ENCODE results near the gene TPM2.
A peak's percentile ranks its signal among the peaks of the same experiment; 100 is the strongest.

Gene TPM2

GRCh38 chr9:35689542-35690293 lies at the start of gene TPM2:
Gene TPM2 (minus strand): TSS chr9:35689925. CDS start chr9:35689817, 108 bp downstream.
- DNase-seq (ENCODE audit: low read depth in 2 of 2) = no peak

GRCh38 chr9:35738924-35739323 lies 49.2 kb upstream of the TPM2 start:
- DNase-seq (ENCODE audit: low read depth in 2 of 2) = no peak

- no peak for DNase-seq (ENCODE audit: low read depth in 2 of 2)
Measured at GRCh38 chr9:35738186-35738585, 48.5 kb upstream of the TPM2 start.

- DNase-seq (ENCODE audit: low read depth in 2 of 2) = no peak
Measured at GRCh38 chr9:35737143-35737542, 47.4 kb upstream of the TPM2 start.

GRCh38 chr9:35736201-35736633 lies 46.5 kb upstream of the TPM2 start:
- no peak for DNase-seq (ENCODE audit: low read depth in 2 of 2)

GRCh38 chr9:35734096-35734495 lies 44.4 kb upstream of the TPM2 start:
- DNase-seq (ENCODE audit: low read depth in 2 of 2) = no peak

- no peak for DNase-seq (ENCODE audit: low read depth in 2 of 2)
Measured at GRCh38 chr9:35732800-35733541, 43.2 kb upstream of the TPM2 start.

GRCh38 chr9:35732185-35732799 lies 42.6 kb upstream of the TPM2 start, which contains the start of the genes CREB3 and TLN1:
Gene CREB3 (plus strand): TSS chr9:35732666. CDS start chr9:35732773, 107 bp downstream.
Gene TLN1 (minus strand): TSS chr9:35732195. CDS start chr9:35725694, 6,501 bp downstream.
- peak; percentile 90 to 94 for DNase-seq (ENCODE audit: low read depth in 2 of 2)

- no peak for DNase-seq (ENCODE audit: low read depth in 2 of 2)
Measured at GRCh38 chr9:35731415-35732184, 41.9 kb upstream of the TPM2 start.

GRCh38 chr9:35730486-35730854 lies 40.7 kb upstream of the TPM2 start:
- no peak for DNase-seq (ENCODE audit: low read depth in 2 of 2)

GRCh38 chr9:35729700-35730485 lies 40.2 kb upstream of the TPM2 start:
- DNase-seq (ENCODE audit: low read depth in 2 of 2) = no peak

- DNase-seq (ENCODE audit: low read depth in 2 of 2) = no peak
Measured at GRCh38 chr9:35729101-35729500, 39.4 kb upstream of the TPM2 start.

- DNase-seq (ENCODE audit: low read depth in 2 of 2) = no peak
Measured at GRCh38 chr9:35728041-35728971, 38.6 kb upstream of the TPM2 start.

- DNase-seq (ENCODE audit: low read depth in 2 of 2) = no peak
Measured at GRCh38 chr9:35727676-35728040, 37.9 kb upstream of the TPM2 start.

- DNase-seq (ENCODE audit: low read depth in 2 of 2) = no peak
Measured at GRCh38 chr9:35726931-35727330, 37.2 kb upstream of the TPM2 start.

GRCh38 chr9:35725362-35725761 lies 35.6 kb upstream of the TPM2 start:
- no peak for DNase-seq (ENCODE audit: low read depth in 2 of 2)

GRCh38 chr9:35723908-35724307 lies 34.2 kb upstream of the TPM2 start:
- no peak for DNase-seq (ENCODE audit: low read depth in 2 of 2)

- no peak for DNase-seq (ENCODE audit: low read depth in 2 of 2)
Measured at GRCh38 chr9:35723426-35723825, 33.7 kb upstream of the TPM2 start.

- DNase-seq (ENCODE audit: low read depth in 2 of 2) = no peak
Measured at GRCh38 chr9:35719546-35719945, 29.8 kb upstream of the TPM2 start.

Measured in activated CD4-positive, alpha-beta T cell treated with anti-CD3 and anti-CD28 coated beads for 24 hours (primary cell).